Fibroblast of lung (primary cell): ENCODE data around the gene INPP4A. TPM values are rescaled to one million over a fixed set of nuclear protein-coding genes. Genes with fewer than 3 reads are reported as not detected.

Experiments
- DNase-seq, 2 donors: peaks; one replicate each; pipeline versions ENCODE4 v3.0.0 to v3.0.0-alpha.2; 2010; ENCODE audit warnings: low read depth in 2 of 2
- H2AFZ ChIP-seq: 2 replicates; pipeline ENCODE4 v1.5.1; 2012; ENCODE audit warnings: low read length, control low read depth, inconsistent platforms
- H3K27ac ChIP-seq: 2 replicates; pipeline ENCODE4 v1.5.1; 2011; ENCODE audit warnings: low read length, control low read depth; ENCODE audit not compliant: insufficient read depth
- H3K27me3 ChIP-seq: 2 replicates; pipeline ENCODE4 v1.5.1; 2011; ENCODE audit warnings: mild to moderate bottlenecking, low read length; ENCODE audit not compliant: control insufficient read depth, insufficient read depth
- H3K36me3 ChIP-seq: 2 replicates; pipeline ENCODE4 v1.5.1; 2011; ENCODE audit warnings: low read length; ENCODE audit not compliant: control insufficient read depth, insufficient read depth
- H3K4me1 ChIP-seq: 2 replicates; pipeline ENCODE4 v1.5.1; 2011; ENCODE audit warnings: low read length; ENCODE audit not compliant: control insufficient read depth, insufficient read depth; ENCODE audit errors: extremely low read depth
- H3K4me2 ChIP-seq: 2 replicates; pipeline ENCODE4 v1.5.1; 2011; ENCODE audit warnings: low read length, control low read depth; ENCODE audit not compliant: insufficient read depth; ENCODE audit errors: extremely low read depth
- H3K4me3 ChIP-seq, 4 experiments: fragments of 200-600 bp in 1 of 4; sonication (generic) in 1 of 4; replicated peaks in 1 of 4; 2 replicates each; pipeline ENCODE4 v1.5.1; 2011 to 2016; ENCODE audit warnings: low read length in 4 of 4, low read depth in 3 of 4, mild to moderate bottlenecking in 3 of 4, control low read depth in 2 of 4, inconsistent platforms in 1 of 4, mixed read lengths in 1 of 4; ENCODE audit not compliant: insufficient read depth in 1 of 4; ENCODE audit errors: control extremely low read depth in 1 of 4
- H3K79me2 ChIP-seq: 2 replicates; pipeline ENCODE4 v1.5.1; 2012; ENCODE audit warnings: mild to moderate bottlenecking, low read length, inconsistent platforms; ENCODE audit not compliant: control insufficient read depth, insufficient read depth
- H3K9ac ChIP-seq: 2 replicates; pipeline ENCODE4 v1.5.1; 2011; ENCODE audit warnings: mild to moderate bottlenecking, low read length, control low read depth; ENCODE audit not compliant: insufficient read depth
- H3K9me3 ChIP-seq: 2 replicates; pipeline ENCODE4 v1.5.1; 2012; ENCODE audit warnings: low read depth, low read length; ENCODE audit not compliant: control insufficient read depth, insufficient read depth
- H4K20me1 ChIP-seq: 2 replicates; pipeline ENCODE4 v1.5.1; 2011; ENCODE audit warnings: low read length; ENCODE audit not compliant: control insufficient read depth, insufficient read depth; ENCODE audit errors: extremely low read depth
- EZH2 ChIP-seq: IDR thresholded peaks from 2 replicates; pipeline ENCODE4 v1.5.1; 2012; ENCODE audit warnings: low read length, control low read depth, mild to moderate bottlenecking; ENCODE audit errors: missing control alignments
- polyA plus RNA-seq, 2 donors: library from polyadenylated mRNA; depleted of rRNA in 1 of 2; stranded (reverse) in 1 of 2; unstranded in 1 of 2; fragments of >200 nt; gene quantifications; 2 replicates each; pipeline ENCODE4 v1.2.1, GENCODE V29; 2011 to 2012; ENCODE audit warnings: missing spikeins in 1 of 2
- total RNA-seq: library from RNA; depleted of rRNA; stranded (reverse); fragments of >200 nt; gene quantifications from 2 replicates; pipeline ENCODE4 v1.2.1, GENCODE V29; 2014
- TF ChIP-seq, protein P1 (sequence below), 2 donors: IDR thresholded peaks in 1 of 2; conservative IDR thresholded peaks in 1 of 2; 1 replicate in 1 of 2; 2 replicates in 1 of 2; pipeline ENCODE4 v1.5.1; 2011 to 2012; ENCODE audit warnings: low read length in 2 of 2, control low read depth in 1 of 2, inconsistent platforms in 1 of 2, low read depth in 1 of 2, mild to moderate bottlenecking in 1 of 2

Gene INPP4A
- total and polyA plus RNA-seq, 2 donors (not counting 1 experiment from before 2014, with no cell fraction given) = 10.2 to 26.1 TPM

DNA sequence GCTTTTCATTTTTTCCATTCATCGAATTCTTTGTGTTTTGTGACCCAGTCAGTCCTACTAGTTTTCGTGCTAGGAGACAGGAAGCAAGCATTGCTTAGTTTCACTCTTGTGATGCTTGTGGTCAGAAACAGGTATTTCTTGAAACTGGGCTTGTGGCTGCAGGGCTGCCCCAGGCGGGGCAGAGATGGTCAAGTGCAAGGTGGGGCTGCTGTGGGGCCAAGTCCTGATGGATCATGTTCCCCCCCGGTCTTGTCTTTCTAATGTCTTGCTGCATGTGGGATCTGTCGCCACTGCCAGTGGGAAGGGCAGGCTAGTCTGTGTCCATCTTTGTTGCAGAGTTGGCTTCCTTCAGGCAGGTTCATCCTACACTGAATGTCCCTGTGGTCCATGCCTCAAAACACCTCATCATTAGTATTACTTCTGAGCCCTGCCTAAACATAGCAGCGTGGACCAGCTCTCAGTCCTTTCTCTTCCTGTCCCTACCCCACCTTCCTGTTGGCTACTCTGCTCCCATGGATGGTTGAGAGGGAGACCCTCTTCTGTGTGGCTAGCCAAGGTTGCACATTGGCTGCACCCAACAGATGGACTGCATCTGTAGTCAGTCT lies 38.7 kb downstream of the INPP4A start:
- H4K20me1 ChIP-seq = no peaks in the 10 kb centered on the region
- H3K36me3 ChIP-seq = no peaks in the 10 kb centered on the region
- no peaks in the 10 kb centered on the region for H3K79me2 ChIP-seq
- H3K4me2 ChIP-seq = no peak overlapping the region
- peaks cover 6% of the 10 kb centered on the region for H3K4me1 ChIP-seq
- H3K27me3 ChIP-seq = no peaks in the 10 kb centered on the region
- H3K4me3 ChIP-seq = no peak overlapping the region
- no peak for DNase-seq
- no peak overlapping the region for H2AFZ ChIP-seq
- H3K9ac ChIP-seq = no peak overlapping the region
- H3K27ac ChIP-seq = no peak overlapping the region
- H3K9me3 ChIP-seq = no peaks in the 10 kb centered on the region
- TF ChIP-seq, protein P1, sequence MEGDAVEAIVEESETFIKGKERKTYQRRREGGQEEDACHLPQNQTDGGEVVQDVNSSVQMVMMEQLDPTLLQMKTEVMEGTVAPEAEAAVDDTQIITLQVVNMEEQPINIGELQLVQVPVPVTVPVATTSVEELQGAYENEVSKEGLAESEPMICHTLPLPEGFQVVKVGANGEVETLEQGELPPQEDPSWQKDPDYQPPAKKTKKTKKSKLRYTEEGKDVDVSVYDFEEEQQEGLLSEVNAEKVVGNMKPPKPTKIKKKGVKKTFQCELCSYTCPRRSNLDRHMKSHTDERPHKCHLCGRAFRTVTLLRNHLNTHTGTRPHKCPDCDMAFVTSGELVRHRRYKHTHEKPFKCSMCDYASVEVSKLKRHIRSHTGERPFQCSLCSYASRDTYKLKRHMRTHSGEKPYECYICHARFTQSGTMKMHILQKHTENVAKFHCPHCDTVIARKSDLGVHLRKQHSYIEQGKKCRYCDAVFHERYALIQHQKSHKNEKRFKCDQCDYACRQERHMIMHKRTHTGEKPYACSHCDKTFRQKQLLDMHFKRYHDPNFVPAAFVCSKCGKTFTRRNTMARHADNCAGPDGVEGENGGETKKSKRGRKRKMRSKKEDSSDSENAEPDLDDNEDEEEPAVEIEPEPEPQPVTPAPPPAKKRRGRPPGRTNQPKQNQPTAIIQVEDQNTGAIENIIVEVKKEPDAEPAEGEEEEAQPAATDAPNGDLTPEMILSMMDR (conservative IDR thresholded peaks at IDR 0.05 in 1 of 2, IDR thresholded peaks at IDR 0.05 in 1 of 2; ENCODE audit: low read depth in 1 of 2, low read length in 2 of 2) = no peak
- no peak for TF ChIP-seq EZH2

DNA sequence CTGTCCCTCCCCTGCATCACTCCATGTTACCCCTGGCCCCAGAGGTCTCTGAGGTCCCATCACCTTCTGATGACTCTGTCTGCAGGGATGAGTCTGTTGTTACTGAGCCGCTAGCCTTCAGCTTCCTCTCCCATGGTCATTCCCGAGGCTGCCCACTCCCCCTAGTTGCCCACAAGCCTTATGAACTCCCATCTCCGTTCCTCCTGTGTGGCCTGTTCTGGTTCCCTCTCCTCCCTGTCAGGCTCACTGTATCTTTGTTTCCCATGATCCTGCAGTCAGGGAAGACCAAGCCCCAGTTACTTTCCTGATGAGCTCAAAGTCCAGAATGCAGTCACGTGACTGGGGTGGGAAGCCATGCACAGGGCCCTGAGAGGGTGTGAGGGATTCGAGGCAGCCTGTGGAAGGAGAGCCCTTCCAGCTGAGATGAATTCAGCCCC lies 39.5 kb downstream of the INPP4A start:
- Histone ChIP-seq H3K27me3 (no peaks in the 10 kb centered on the region), H3K79me2 (no peaks in the 10 kb centered on the region), H3K36me3 (no peaks in the 10 kb centered on the region), H2AFZ (no peak overlapping the region), H3K27ac (no peak overlapping the region), H4K20me1 (no peaks in the 10 kb centered on the region), H3K4me2 (no peak overlapping the region), H3K9me3 (no peaks in the 10 kb centered on the region), H3K4me1 (peaks cover 6% of the 10 kb centered on the region), H3K9ac (no peak overlapping the region), H3K4me3 (no peak overlapping the region)
- no peak for TF ChIP-seq EZH2
- TF ChIP-seq, protein P1 (conservative IDR thresholded peaks at IDR 0.05 in 1 of 2, IDR thresholded peaks at IDR 0.05 in 1 of 2; ENCODE audit: low read depth in 1 of 2, low read length in 2 of 2) = no peak
- no peak for DNase-seq

DNA sequence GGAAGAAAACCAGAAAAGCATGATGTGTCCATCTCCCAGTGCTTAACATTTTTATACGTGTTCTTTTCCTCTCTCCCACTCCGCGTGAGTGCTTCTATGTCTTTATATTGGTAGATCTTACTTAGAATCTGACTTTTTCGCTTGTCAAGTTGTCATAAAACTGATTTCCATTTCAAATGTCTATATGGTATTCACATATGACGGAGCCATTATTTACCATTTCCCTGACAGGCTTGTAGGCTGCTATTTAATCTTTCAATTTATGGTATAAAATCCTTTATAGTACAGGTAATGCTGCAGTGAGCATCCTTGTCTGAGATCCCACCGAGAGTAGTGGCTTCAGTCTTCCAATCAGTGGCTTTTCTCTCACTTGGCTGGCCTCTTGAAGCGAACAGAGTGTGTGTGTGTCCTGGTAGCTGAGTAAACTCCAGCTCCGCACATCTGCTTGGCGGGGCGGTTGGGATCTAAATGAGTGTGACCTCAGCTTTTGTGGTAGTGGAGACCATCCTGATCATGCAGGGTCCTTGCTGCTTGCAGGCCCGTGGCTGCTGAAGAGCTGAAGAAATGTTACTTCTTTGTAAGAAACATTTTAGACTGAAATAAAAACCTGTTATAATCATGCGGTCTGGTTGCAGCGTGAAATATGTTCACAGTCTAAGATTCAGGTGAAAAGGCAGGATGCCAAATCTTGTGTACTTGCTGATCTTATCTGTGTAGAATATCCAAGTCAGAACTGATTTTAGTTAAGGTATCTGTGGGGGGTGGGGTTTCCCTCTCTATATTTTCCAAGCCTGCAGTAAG lies 40.2 kb downstream of the INPP4A start:
- Histone ChIP-seq H3K4me2 (no peak overlapping the region), H3K9ac (no peak overlapping the region), H3K36me3 (no peaks in the 10 kb centered on the region), H4K20me1 (no peaks in the 10 kb centered on the region), H3K4me1 (peaks cover under 1% of the 10 kb centered on the region), H3K4me3 (no peak overlapping the region), H3K27ac (no peak overlapping the region), H3K79me2 (no peaks in the 10 kb centered on the region), H2AFZ (no peak overlapping the region), H3K27me3 (no peaks in the 10 kb centered on the region), H3K9me3 (no peaks in the 10 kb centered on the region)
- no peak for DNase-seq
- no peak for TF ChIP-seq EZH2
- TF ChIP-seq, protein P1 (conservative IDR thresholded peaks at IDR 0.05 in 1 of 2, IDR thresholded peaks at IDR 0.05 in 1 of 2; ENCODE audit: low read depth in 1 of 2, low read length in 2 of 2) = no peak
